OCI-LY7 (cell line): ENCODE data around the gene CPLX3.

ENCODE experiments used
- EZH2phosphoT487 ChIP-seq: fragments of 200-600 bp; sonication (generic); IDR thresholded peaks from 2 replicates; pipeline ENCODE4 v1.6.1; 2018; ENCODE audit warnings: low read depth, borderline replicate concordance, mild to moderate bottlenecking, mixed run types, antibody characterized with exemption, low read length, moderate library complexity, mixed read lengths
- TF ChIP-seq, protein P1 (sequence below): fragments of 200-600 bp; sonication (generic); conservative IDR thresholded peaks from 2 replicates; pipeline ENCODE4 v1.5.1; 2014; ENCODE audit warnings: mild to moderate bottlenecking, antibody characterized with exemption, low read length, moderate library complexity, mixed read lengths

- TF ChIP-seq, protein P1, sequence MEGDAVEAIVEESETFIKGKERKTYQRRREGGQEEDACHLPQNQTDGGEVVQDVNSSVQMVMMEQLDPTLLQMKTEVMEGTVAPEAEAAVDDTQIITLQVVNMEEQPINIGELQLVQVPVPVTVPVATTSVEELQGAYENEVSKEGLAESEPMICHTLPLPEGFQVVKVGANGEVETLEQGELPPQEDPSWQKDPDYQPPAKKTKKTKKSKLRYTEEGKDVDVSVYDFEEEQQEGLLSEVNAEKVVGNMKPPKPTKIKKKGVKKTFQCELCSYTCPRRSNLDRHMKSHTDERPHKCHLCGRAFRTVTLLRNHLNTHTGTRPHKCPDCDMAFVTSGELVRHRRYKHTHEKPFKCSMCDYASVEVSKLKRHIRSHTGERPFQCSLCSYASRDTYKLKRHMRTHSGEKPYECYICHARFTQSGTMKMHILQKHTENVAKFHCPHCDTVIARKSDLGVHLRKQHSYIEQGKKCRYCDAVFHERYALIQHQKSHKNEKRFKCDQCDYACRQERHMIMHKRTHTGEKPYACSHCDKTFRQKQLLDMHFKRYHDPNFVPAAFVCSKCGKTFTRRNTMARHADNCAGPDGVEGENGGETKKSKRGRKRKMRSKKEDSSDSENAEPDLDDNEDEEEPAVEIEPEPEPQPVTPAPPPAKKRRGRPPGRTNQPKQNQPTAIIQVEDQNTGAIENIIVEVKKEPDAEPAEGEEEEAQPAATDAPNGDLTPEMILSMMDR = no peak
- TF ChIP-seq EZH2phosphoT487 = no peak
Measured at GRCh38 chr15:74878273-74878672, 51.8 kb downstream of the CPLX3 start.
